ENCODE measurements around the gene CD70.

DNA sequence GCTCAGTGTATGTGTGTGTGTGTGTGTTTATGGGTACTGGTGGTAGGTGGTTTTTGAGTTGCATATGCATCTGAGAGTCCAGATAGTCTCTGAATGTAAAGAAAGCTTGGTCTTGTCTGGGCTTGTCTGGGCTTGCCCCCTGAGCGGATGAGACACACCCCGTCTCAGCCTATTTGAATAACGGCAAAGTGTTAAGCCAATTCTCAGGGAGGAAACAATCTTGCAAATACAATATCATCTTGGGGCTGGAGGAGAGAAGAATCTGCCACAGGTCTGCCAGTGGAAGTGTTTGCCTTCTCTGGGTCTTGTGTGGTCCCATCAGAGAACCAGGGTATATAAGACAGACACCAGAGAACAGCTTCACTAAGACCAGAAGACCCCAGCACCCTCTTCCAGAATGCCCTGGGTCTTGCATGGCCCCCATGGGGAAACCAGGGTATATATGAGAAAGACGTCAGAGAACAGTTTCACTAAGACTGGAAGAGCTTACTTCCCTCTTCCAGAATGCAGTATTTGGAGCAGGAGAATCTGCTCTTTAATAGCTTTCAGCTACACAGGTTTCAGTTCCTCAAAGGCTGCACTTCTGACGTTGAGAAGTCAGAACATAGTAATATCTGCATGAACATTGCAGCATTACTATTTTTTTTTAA lies 13.3 kb downstream of the CD70 start:
- TF ChIP-seq POLR2A (IDR thresholded peaks at IDR 0.05; ENCODE audit: low read length), result peak; percentile 89
- no peak for TF ChIP-seq GATA1 (IDR thresholded peaks at IDR 0.05; ENCODE audit: low read depth, low read length)

All from erythroblast (primary cell).